HG03064 (cell line): ENCODE measurements around the gene ETNK1.
"Not testable (repeated sequence)": the region's sequence is repeated elsewhere in the genome, so short reads cannot be mapped to it uniquely, and the experiment has no call there.

Source experiments
- ATAC-seq: cut with Tn5 transposase; IDR thresholded peaks from one replicate; pipeline ENCODE4 v1.9.1; 2021; ENCODE audit warnings: low read depth; ENCODE audit not compliant: unreplicated experiment

ETNK1 gene

DNA sequence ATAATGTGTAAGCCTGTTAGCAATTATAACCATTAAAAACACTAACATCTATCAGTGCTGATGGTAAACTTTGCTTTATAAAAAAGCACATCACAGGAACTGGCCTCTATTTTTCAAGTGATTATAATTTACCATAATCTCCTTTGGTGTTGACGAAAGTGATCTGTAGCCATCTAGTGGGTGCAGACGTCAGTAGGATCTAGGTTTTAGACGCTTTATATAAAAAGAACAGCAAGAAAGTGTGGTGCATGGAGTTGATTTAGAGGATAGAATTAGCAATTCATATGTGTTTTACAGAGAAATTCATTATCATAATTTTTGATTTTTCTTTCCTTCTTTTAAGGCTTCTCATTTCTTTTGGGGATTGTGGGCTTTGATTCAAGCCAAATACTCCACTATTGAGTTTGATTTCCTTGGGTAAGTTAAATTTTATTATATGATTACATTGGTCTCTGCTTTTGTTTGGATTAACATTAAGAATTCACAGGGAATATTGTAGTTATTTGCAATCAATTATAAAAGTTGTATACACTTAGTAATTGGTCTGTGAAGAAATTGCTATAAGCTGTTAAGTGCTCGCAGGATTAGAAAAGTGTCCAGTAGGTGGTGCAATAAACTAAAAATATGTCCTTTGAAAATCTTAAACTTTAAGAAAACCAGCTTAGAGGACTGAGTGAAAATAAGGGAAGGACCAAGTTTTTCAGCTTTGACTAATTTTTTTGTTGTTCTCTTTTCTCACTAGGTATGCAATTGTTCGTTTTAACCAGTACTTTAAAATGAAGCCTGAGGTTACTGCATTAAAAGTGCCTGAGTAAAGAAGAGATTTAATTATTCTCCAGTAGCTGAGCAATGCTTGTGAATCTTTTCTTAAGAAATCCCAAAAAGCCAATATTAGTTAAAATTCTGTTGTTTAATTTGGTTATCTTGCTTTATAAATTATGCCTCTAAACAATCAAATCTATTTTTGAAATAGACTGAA is 59.5 kb downstream of the ETNK1 start:
- no peak for ATAC-seq

DNA sequence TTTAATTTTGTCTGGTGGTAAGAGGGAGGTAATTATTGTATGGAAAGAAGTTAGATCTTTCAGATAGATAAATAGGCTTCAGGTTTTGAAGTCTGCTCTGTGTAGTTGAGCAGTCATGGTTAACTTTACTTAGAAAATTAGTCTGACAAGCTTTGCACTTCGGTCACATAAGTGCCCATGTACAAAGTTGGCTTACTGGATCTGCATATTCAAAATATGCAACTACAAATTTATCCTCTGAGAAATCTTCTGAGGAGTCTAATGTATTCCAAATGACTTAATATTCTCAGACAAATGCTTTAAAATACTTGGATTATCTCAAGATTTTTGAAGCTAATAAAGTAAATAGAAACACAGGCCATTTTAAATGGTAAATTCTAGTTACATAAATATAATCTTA is 61.2 kb downstream of the ETNK1 start:
- no peak for ATAC-seq

DNA sequence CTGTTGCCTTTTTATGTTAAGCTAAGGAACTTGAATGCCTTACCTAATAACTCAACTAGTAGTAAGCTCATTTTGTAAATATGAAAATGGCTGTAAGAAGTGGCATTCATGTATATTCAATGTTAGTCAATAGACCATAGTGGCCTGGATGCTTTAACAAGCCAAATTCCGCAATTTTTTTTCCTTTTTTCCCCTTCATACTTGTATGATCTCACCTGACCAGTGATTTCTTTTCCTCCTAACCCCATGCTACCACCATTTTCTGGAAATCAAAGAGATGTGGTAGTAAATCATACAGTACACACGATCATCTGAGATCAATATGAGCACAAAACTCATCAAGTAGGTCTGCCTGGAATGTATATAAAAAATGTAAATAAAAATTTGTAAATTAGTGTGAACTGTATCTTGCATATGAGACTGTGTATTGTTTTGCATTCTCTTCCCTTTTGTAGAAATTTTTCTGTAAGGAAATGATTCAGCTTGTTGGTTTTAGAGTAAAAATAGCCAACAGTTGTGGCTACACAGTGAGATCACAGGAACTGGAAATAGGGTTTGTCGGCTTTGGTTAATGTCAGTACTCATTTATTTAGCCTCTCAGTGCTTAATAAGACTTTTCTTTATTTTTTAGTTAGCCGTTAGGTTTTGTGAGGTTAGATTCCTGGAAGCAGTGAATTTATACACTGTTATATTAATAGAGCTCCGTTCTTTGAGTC is 62.5 kb downstream of the ETNK1 start:
- peak; percentile 71 for ATAC-seq

DNA sequence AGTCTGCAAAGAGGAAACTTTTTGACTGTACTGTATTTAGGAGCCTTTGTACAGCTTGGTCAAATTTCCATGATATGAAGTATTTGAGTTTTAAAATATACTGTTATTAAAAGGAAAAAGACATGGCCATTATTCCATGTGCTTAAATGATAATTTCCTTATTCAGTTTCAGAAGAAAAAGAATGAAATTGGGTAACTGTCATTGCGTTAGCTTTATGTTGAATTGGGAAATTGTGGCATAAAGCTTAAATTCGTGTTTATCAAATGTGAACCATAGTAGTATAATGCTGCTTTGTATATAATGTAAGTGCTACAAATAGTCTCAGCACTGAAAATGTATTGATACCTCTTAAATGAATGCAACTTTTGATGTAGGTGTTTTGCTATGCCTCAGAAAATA is 64.9 kb downstream of the ETNK1 start:
- ATAC-seq: no peak

DNA sequence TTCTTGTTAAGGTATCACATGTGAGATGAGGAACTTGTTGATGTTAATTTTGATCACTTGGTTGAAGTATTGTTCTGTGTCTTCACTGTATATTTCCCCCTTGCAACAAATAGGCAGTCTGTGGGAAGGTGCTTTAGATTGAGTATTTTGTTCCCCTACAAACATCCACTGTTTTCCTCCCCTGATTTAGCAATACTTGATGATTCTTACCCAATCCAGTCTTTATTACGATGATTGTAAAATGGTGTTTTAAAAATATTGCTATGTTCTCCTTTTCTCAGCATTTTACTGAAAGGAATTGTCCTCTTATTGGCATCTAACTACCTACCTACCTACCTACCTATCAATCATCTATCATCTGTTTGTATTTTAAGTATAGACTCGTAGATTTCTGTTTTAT is 66.3 kb downstream of the ETNK1 start:
- no peak for ATAC-seq

DNA sequence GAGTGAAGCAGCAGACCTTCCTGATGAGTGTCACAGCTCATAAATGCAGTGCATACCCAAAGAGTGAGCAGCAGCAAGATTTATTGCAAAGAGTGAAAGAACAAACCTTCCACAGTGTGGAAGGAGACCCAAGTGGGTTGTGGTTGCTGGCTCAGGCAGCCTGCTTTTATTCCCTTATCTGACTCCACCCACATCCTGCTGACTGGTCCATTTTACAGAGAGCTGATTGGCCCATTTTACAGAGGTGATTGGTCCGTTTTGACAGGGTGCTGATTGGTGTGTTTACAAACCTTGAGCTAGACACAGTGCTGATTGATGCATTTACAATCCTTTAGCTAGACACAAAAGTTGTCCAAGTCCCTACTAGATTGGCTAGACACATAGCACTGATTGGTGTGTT is 67.5 kb downstream of the ETNK1 start:
- ATAC-seq: not testable (repeated sequence)

DNA sequence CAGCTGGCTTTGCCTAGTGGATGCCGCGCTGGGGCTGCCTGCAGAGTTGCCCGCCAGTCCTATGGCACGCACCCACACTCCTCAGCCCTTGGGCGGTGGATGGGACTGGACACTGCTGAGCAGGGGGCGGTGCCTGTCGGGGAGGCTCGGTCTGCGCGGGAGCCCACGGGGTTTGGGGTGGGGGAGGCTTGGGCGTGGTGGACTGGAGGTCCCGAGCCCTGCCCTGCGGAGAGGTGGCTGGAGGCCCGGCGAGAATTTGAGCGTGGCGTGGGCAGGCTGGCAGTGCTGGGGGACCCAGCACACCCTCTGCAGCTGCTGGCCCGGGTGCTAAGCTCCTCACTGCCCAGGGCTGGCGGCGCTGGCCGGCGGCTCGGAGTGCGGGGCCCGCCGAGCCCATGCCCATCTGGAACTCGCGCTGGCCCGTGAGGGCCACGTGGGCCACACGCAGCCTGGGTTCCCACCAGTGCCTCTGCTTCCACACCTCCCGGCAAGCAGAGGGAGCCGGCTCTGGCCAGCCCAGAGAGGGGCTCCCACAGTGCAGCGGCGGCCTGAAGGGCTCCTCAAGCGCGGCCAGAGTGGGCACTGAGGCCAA is 68.1 kb downstream of the ETNK1 start:
- no peak for ATAC-seq

DNA sequence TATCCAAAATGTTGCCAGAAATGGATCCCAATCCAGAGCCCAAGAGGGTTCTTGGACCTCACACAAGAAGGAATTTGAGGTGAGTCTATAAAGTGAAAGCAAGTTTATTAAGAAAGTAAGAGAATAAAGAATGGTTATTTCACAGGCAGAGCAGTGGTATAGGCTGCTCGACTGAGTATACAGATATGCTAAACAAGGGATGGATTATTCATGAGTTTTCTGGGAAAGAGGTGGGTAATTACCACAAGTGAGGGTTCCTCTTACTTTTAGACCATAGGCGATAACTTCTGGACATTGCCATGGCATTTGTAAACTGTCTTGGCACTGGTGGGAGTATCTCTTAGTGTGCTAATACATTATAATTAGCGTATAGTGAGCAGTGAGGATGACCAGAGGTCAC is 73.6 kb downstream of the ETNK1 start:
- ATAC-seq: no peak

DNA sequence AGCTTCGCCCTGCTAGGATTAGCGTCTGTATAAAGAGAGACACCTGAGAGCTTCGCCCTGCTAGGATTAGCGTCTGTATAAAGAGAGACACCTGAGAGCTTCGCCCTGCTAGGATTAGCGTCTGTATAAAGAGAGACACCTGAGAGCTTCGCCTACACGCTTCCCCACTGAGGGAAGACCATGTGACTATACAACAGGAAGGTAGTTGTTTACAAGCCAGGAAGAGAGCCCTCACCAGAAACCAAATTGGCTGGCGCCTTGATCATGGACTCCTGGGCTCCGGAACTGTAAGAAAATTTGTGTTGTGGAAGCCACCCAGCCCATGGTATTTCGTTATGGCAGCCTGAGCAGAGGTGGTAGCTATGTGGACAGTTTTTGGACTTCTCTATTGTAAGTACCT is 74.7 kb downstream of the ETNK1 start:
- not testable (repeated sequence) for ATAC-seq

DNA sequence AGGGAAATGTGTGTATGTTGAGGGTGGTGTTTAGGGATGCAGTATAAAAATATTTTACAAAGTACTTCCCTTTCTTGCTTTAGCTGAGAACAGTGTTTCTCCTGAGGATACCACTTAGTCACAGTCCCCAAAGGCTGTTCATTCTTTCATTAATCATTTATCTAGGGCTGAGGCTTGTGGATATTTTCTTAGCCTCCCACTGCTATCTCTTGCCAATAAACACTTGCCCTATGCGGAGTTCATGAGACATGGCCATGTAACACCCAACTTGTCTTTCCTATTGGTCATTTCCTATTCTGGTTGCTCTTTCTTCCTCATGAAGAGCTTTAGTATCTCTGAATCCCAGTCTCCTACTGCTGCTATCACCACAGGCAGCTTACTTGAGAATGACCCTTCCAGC is 75.1 kb downstream of the ETNK1 start:
- no peak for ATAC-seq

DNA sequence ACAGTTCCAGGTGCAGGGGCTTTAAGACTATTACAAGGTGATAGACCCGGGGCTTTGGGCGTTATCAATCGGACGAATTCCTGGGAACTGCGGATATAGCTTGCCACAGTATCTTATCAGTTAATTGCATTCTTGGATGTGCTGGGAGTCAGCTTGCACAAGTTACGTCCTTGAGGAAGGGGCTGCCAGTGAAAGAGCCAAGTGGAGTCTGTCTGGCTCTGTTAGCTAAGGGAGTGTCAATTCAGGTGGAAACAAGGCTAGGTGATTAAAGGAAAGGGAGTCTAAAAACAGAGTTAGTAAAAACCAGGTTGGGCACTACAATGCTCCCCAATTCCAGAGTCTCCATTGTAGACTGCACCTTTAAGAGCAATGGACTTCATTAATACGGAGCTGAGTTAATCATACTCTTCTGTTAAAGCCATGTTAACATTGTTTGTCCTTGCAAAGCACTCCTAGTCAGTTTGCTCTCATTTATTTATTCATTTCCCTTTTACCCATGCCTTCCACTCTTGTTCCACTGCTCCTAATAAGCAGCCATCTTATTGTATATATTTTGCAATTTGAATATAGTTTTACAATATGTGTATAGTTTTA is 76.3 kb downstream of the ETNK1 start:
- not testable (repeated sequence) for ATAC-seq

DNA sequence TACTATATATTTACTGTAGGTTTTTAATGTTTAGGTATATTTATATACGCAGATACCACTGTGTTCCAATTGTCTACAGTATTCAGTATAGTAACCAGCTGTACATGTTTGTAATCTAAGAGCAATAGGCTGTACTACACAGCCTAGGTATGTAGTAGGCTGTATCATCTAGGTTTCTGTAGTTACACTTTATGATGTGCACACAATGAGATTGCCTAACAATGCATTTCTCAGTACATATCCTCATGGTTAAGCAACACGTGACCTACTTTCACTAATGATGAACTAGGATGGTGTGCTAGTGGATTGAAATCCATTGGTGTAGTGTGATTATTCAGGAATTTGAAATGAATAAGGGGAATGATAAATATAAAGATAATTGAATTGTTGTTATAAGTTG is 77.7 kb downstream of the ETNK1 start:
- ATAC-seq: no peak

DNA sequence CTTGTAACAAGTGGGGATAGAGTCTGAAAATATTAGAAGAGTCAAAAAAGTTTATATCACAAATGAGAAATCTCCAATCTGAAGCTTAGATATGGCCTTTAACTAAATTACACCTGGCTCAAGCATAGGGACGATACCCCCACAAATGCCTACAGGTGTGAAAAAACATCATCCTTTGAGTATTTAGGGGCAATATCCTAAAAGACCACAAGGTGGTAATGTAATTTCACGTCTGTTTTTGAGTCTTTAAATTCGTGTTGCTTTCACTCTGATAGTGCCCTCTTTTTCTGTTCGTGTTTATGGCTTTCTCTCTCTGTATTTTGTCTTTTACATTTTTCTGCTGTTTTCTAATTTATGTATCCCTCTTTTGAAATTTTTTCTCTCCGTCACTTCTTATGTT is 84.3 kb downstream of the ETNK1 start:
- ATAC-seq: no peak

DNA sequence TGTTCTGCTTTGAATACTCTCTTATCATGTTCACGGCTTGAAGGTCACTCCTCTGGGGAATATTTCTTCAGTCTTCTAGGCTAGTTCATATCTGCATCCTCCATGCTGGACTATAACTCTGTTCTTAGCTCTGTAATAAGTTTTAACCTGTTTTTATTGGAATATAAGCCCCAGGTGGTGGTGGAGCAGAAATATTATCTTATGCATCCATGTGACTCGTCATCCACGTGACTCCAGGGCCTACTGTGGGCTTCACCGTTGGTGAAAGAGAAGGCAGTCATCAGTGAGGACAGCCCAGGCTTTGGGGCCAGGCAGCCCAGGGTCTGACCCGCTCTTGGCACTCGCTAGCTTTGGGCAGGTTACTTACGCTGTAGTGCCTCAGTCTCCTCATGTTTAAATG is 87.1 kb downstream of the ETNK1 start:
- no peak for ATAC-seq

DNA sequence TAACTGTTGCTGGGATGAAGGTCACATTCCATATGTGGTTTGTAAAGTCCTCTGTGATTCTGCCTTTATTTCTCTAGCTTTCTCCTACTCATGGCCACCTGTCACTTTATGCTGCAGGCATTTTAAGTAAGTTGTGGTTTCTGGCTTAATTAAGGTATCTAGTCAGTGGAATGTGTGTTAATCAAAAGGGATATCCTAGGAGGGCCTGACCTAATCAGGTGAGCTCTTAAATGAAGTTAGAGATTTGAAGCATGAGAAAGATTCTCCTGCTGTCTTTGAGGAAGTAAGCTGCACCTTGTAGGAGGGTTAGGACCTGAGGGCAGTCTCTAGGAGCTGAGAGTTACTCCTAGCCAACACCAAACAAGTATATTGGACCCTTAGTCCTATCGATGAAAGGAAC is 90.3 kb downstream of the ETNK1 start:
- ATAC-seq: no peak

DNA sequence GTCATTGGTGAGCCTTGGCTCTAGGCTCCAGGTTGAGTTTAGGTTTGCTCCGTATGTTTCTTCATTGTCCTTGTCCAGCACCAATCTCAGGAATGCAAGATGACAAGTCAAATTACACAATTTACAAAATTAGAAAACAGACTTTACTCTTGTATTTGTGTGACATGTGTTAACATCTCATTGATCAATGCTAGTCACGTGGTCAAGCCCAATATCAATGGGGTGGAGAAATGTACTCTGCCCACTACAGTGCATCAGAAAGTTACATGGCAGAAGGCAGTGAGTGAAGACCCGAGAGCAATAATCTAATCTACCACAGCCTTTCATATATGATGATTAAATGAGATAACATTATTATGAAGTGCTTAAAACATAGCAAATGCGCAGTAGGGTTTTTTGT is 94.8 kb downstream of the ETNK1 start:
- ATAC-seq: no peak

DNA sequence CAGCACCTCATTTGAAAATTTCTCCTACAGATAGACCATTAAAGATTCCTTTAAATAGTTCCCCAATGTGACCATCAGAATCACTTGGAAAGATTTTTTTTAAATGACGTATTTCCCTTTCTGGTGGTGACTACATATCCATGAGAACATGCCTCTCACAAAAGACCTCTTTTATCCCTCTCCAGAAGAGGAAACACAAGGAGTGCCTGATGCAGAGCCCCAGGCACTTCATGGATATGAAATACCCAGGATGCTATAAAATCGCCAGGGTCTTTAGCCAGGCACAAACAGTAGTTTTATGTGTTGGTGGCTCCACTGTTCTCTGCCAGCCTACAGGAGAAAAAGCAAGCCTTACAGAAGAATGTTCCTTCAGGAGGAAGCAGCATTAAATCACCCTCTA is 97.1 kb downstream of the ETNK1 start:
- no peak for ATAC-seq

DNA sequence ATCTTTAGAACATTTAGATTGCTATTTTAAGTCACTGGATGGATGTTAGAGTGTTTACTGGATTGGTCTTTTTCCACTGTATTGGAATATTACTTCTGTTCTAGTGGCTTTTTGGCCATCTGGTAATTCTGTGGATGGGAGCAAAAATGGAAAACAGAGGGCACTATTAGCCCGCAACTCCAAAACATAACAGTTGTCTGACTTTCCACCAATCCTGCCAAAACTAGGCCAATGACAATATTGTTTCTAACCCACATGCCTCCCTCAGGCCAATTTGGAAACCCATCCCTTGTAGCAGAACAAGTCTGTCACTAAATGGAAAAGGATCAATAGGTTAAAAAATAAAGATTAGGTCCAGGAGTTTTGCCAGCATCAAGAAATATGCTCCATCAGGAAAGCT is 97.8 kb downstream of the ETNK1 start:
- ATAC-seq: no peak

DNA sequence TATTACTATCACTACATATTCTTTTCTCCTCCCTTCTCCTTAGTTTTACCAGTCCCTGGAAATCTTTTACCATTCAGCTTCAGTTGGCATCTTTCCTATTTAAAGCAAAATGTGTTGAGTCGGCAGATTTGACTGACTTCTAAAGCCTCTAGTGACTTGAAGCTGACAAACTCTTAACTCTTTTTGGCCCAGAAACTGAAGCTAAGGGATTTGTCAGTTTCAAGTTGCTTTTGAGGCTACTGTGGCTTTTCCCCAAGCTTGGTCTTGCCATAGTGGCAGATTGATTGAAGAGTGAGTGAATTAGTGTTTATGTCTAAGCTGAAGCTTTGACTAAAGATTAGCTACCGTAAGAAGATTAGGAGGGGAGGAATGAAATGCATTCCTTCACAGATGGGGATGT is 104.0 kb downstream of the ETNK1 start:
- no peak for ATAC-seq

DNA sequence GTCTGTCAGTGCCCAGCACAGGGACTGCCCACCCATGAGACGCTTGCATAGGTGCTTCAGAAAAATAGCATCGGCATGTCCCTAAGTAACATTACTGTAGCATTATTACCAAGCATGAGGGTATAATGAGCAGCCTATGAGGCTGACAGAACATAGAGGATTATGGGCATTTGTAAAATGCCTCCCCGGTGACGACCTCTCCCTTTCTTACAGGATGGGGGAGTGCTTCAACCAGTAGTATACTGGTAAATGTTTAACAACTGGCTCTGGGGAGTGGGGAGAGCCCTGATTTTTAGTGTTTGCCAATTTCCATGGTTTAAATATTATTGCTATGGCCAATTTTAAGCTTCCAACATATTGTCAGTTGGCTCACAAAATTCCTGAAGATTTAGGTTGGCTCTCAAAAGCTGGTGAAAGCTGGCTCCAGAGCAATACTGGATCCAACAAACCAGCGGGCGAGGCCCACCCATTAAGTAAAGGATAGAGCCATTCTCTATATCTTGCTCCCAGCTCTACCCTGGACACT is 104.5 kb downstream of the ETNK1 start:
- ATAC-seq: no peak

DNA sequence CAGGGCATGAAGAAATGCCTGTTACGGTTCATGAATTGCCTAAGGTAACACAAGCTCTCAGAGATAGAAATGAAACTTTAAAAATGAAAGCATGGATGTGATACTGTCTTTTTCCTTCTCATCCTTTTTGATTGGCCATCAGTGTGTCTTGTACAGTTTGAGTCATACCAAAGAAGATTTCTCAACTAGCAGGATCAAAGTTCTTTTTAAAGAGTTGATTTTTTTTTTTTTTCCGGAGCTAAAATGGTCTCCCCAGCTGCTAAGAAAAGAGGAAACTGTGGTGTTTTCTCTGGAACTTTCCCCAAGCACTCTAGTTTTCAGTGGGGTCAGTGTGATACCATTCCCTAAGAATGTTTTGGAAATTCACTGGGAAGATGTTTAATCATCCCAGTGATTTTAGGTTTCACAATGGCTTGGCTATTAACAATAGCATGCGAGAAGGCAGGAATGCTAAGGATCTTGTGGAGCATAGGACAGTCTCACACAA is 105.0 kb downstream of the ETNK1 start:
- no peak for ATAC-seq
